ENCODE measurements around the gene NDUFA7. TPM values are rescaled to one million over a fixed set of nuclear protein-coding genes. Genes with fewer than 3 reads are reported as not detected.
"Not testable (repeated sequence)": the region's sequence is repeated elsewhere in the genome, so short reads cannot be mapped to it uniquely, and the experiment has no call there.

NDUFA7 gene
- total RNA-seq, 1 experiment from 2014 or later, result 51.6 TPM

DNA sequence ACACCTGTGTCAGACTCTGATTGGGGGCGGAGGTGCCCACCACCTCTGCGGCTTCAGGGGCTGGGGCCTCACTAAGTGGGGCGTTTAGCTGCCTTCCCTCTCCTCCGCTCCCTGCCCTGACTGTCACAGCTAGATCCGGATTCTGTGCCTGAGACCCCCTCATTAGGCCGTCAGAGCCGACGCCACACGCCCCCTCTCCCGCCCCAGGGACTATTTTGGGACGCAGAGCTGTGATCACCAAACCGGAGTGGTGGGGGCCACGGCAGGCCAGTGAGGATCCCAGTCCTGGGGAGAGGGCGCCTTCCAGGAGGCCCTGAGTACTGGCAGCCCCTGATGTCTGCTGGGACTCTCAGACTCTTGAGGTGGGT lies 21.1 kb upstream of the NDUFA7 start:
- no peak for DNase-seq (ENCODE audit: low read depth)

DNA sequence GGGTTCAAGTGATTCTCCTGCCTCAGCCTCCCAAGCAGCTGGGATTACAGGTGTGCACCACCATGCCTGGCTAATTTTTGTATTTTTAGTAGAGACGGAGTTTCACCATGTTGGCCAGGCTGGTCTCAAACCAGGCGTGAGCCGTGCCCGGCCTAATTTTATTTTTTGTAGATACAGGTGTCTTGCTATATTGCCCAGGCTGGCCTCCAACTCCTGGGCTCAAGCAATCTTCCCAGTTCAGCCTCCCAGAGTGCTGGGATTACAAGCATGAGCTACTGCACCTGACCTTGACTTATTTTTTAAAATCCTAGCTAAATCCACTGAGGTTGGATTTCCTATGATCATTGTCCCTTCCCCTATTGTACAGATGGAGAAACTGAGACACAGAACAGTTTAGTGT lies 20.3 kb upstream of the NDUFA7 start:
- DNase-seq (ENCODE audit: low read depth), result not testable (repeated sequence)

DNA sequence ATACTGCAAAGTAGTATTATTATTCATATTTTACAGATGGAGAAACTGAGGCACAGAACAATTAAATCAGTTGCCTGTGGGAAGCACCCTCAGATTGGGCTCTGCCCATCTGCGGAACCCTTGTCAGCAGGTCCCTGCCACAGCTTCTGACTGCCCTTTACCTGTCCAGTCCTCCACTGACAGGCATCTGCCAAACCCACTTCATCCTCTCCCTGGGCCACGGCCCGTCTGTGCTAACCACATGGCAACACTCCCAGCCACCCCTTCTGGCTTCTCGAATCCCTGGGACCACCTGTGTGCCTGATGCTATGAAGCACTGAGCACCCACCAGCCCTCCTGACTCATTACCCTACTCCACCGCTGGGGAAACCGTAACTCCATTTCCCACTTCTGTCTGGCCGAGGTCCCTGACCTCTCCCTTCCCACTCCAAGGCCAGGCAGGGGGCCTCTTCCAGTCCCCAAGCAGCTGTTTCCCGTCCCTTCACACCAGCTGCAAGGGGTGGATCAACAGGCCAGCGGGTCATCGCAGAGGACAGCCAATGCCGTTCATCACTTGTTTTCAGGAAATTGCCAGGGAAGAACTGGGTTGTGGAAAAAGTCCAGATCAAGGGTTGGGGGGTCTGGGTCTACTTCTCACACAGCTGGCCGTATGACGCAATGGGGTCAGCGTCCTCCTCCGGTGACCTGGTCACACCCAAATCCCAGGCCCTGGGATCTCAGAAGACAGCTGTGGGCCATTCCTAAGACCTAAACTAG lies 19.3 kb upstream of the NDUFA7 start:
- no peak for DNase-seq (ENCODE audit: low read depth)

DNA sequence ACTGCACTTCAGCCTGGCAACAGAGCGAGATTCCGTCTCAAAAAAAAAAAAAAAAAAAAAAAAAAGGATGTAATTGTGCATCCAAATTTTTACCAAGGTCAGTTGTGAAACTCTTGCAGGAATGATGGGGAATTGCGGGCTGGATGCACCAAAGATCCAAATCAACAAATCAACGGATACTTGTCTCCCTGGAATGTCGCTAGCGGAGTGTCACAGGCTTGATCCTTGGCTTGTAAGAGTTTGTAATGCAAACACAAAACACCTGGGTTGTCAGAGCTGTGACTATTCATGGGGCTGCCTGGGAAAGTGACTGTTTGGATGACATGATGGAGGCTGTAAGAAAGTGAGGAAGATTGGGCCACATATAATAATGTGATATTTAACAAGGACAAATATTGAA lies 17.7 kb upstream of the NDUFA7 start:
- no peak for DNase-seq (ENCODE audit: low read depth)

DNA sequence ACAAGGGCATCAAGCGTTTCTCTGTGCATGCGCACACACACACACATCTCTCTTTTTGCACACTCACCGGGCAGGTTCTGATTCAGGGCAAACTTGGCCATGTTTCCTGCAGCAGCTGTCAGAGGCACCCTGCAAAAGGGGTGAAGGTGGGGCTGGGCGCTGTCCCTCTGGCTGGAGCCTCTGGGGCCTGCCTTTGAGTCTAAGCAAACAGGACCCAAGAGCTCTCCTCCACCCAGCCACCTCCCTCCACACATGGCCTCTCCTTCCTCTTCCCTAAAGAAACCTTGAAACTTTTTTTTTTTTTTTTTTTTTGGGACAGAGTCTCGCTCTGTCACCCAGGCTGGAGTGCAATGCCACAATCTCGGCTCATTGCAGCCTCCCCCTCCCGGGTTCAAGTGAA lies 16.6 kb upstream of the NDUFA7 start:
- no peak for DNase-seq (ENCODE audit: low read depth)

DNA sequence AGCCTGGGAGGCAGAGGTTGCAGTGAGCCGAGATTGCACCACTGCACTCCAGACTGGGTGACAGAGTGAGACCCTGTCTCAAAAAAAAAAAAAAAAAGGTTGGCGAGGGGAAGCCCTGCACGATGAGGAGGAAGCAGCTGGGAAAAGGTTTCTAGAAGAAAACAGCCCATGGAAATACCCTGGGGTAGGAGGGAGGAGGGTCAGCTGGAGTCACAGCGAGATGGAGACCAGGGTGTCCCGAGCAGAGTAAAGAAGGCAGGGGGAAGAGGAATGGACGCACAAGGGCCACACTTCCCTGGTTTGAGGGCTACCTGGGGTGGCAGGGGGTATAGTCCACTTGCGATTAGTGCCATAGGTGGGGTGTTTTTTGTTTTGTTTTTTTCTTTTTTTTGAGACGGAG lies 15.5 kb upstream of the NDUFA7 start:
- DNase-seq (ENCODE audit: low read depth), result no peak

DNA sequence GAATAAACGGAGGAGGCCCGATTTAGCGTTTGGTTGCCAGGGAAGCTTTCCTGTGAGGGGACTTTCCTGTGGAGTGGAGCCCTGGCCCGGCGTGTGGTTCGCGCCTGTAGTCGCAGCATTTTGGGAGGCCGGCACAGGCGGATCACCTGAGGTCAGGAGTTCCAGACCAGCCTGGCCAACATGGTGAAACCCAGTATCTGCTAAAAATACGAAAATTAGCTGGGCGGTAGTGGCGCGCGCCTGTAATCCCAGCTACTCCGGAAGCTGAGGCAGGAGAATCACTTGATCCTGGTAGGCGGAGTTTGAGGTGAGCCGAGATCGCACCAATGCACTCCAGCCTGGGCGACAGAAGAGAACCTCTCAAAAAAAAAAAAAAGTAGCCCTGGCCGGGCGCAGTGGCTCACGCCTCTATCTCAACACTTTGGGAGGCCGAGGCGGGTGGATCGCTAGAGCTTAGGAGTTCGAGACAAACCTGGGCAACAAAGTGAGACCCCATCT lies 14.9 kb upstream of the NDUFA7 start:
- DNase-seq (ENCODE audit: low read depth), result no peak

DNA sequence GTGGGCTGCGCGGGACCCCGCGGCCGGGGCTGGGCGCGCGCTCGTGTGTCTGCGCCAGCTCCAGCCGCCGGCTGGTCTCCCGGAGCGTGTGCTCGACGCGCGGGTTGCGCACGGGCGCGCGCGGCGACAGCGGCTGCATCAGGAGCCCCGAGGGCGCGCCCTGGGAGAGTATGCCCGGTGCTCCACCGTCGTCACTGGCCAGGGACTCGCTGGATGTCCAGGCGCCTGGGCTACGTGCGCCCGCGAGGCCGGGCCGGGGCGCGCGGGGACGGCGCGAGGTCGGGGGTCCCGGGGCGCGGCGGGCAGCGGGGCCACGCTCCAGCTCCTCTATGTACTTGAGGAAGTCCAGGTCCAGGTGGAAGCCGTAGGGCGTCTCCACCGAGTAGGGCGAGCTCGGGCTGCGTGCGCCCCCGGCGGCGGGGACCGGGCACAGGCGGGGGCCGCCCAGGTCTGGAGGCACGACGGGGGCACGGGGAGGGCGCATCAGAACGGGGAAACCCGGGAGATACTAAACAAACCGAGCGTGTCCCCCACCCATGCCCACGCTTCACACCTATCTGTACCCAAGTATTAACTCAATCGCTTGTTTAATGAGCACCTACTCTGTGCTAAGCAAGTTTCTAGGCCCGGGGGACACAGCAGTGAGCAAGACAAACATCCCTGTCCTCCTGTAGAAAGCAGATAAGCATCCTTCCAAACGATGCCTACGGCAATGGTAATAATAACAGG lies 14.3 kb upstream of the NDUFA7 start:
- DNase-seq (ENCODE audit: low read depth), result no peak

DNA sequence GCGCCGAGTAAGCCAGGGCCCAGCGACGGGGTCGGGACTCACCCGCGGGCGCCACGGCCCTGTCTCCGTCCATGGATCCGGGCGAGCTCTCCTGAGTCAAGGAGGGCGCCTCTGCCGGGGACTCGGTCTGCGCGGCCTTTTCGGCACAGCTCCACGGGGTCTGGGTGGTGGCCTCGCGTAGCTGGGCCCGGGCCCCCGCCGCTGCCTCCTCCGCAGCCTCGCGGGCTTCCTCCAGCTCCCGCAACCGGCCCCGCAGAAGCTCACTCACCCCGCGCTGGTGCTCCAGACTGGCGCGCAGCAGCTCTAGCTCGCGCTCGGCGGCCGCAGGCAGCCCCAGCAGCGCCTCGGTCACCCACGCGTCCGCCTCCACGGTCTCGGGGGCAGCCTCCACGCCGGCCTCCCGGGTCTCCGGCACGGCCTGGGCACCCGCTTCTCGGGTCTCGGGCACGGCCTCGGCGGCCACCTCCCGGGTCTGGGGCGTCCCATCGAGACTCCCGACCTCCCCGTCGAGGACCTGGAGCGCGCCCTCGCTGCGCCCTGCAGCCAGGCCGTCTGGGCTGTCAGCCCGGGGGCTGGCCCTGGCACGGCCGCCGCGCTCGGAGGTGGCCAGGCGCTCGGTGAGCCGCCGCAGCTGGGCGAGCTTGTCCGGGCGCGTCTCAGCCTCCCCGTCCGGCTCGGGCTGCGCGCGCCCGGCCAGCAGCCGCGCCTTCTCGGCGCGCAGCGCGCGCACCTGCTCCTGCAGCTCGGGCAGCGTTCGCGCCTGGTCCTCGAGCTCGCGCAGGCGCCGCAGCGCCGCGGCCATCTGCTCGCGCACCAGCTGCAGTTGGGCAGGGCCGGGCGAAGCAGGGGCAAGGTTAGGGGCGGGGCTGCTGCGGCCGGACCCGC lies 13.5 kb upstream of the NDUFA7 start:
- DNase-seq (ENCODE audit: low read depth), result peak; percentile 61

DNA sequence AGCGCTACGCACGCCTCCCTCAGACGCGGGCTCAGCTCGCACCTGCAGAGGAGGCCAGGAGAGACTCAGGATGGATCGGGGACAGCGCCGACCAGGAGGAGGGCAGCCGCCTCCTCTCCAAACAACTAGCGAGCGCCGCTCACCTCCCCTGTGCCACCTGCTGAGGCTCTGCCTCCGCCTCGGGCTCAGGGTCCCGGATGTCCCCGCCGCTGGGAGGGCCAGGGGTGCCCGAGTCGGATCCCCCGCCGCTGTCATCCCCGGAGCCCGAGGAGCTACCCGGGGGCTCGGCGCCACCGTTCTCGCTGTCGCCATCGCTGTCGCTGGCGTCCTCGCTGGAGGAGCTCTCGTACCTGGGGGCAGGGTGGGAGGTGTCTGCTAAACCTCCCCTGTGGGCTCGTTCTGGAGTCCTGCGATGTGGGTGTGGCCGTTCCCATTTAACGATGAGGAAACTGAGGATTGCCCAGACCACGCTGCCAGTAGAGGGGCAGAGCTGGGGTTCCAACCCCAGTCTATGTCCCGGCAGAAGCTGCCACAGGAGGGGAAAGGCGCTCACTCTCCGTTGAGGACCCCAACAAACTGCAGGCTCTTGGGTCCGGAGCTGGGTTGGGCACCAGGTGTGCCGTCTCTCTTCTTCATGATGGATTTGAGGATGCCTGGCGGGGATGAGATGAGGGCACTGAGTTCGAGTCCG lies 12.7 kb upstream of the NDUFA7 start:
- DNase-seq (ENCODE audit: low read depth), result no peak

DNA sequence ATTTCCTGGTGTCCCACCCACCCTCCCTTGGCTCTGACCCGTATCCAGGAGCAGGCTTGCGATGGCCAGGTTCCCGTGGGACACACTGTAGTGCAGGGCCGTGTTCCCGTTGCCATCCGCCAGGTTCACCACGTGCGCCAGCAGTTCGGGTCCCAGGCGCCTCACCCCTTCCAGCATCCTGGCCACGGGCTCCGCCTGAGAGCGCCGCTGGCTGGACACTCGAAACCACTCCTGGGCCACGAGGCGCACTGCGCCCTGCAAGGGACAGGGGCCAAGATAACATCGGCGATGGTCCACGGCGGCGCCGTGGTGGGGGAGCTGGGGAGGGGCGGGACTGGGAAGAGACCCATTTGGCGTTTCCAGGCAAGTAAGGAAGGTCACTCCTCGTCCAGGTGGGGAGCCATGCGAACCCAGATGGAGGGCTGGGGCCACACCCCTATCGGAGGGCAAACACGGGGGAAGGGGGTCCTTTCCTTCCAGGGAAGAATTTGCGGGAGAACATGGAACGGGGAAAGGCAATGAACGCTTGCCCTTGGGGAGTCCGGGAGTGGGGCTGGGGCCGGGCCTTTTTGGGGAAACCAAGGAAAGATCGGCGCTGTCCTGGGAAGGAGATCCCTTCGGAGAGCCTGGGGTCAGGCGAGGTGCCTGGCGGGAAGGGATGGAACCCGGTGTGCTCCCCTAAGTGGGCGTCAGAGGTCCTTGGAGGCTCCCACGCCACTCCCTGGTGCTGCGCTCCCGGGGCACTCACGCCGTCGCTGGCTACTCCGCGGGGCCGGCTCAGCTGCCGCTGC lies 12.0 kb upstream of the NDUFA7 start:
- no peak for DNase-seq (ENCODE audit: low read depth)

DNA sequence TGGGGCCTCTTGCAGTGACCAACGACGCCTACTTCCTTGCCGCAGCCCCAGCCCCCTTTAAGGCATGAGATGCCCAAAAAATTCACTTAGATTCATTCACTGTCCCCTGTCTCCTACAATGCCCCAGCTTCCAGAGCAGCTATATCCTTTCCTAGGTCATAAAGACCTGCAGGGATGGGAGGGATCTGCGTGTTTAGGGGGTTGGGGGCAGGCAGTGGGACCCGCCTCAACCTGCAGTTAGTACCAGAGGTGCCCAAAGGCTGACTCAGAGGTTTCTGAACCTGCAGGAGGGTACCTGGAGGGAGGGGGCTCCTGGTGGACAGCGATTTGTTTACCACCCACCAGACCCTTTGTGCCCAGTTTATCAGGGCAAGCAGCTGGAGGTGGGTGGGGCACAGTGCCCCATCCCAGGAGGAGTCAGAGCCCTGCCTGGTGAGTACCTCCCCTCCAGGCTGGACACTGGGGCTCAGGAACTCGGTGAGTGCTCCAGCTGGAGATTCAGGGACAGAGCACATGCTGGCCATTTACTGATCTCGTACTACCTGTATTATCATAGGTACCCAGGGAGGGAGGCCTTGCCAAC lies 10.2 kb upstream of the NDUFA7 start:
- DNase-seq (ENCODE audit: low read depth), result no peak

DNA sequence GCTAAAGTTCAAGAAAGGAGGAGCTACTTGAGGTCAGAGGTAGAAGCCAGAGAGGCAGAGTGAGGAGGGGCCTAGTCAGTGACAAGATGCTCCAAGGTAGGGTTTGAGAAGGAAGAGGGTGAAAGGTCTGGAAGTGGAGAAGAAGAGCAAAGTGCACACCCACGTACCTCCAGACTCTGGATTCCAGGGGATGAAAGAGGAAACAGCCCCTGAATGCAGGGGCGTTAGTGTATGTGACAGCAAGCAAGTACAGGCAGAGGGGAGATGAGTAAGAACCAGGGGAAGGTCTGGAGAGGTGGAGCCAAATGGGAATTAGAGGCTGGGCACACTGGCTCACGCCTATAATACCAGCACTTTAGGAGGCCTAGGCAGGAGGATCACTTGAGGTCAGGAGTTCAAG lies 8.8 kb upstream of the NDUFA7 start:
- DNase-seq (ENCODE audit: low read depth), result no peak

DNA sequence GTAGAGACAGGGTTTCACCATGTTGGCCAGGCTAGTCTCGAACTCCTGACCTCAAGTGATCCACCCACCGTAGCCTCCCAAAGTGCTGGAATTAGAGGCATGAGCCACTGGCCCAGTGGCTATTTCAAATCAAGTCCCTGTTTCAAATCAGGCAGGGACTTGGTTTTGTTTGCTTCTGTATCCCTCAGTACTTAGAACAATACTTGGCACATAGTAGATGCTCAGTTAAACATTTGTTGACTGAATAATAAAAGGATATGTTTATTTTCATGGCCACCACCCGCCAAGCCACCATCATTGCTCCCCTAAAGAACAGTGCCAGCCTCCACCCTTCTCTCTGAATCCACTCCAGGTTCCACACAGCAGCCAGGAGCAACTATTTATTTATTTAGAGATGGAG lies 4.3 kb upstream of the NDUFA7 start:
- DNase-seq (ENCODE audit: low read depth), result no peak

DNA sequence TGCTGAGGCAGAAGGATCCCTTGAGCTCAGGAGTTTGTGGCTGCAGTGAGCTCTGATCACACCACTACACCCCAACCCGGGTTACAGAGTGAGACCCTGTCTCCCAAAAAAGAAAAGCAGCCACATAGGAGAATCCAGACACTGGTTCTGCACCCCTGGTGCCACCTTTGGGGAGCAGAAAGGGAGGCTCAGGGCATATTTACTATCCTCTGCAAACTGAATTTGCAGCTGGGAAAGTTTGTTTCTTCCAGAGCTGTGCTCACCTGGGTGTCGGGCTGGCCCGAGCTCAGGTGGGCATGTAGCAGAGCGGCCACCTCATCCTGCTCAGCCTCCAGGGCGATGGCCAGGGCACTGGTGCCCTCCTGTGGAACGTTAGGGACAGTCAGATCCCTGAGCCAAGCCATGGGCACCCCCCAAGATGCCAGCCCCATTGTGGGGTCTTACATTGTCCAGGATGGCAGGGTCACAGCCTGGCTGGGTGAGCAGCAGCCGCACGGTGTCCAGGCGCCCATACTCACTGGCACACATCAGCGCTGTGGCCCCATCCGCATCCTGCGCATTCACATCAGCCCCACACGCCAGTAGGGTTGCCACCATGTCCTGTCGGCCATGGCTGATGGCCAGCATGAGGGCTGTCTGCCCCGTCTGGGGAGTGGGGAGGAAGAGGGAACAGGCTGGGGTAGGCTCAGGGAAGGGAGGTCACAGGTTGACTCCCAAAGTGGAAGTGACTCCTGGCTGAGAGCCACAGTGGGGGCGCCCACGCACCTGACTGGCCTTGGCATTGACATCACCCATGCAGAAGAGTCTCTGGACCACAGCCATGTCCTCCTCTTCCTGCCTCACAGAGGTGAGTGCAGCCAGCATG lies 3.2 kb upstream of the NDUFA7 start:
- DNase-seq (ENCODE audit: low read depth), result no peak

DNA sequence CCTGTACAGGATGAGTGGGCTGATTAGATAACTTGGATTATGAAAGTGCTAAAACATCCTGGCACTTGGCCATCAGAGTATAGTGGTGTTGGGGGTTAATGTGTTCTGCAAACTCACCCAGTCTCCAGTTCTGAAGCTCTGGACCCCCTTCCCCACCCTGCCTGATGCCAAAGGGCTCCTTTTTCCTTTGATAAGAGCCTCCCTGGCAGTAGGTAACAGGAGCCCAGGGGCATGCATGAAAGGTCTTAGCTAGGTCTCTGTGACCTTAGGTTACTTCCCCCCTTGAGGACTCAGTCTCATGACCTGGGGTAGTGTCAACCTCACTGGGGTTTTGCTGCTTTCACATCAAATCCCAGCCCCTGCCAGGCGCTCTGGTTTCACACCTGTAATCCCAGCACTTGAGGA lies 2.6 kb upstream of the NDUFA7 start:
- no peak for DNase-seq (ENCODE audit: low read depth)

DNA sequence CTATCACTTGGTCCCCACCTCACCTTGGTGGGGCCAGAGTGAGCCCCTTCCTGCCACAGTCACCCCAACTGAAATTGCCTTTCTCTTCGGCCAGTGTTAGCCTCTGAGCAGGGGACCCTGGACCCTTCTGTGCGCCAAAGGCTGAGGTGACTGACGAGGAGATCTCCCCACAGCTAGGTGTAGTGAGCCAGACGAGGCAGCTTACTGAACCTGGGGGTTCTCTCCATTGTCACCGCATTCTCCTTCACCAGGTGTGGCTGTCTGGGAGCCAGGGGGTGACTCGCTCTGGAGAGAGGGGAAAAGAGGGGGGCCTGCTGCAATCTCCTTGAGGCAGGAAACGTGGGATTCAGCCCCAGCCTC lies 1.4 kb upstream of the NDUFA7 start:
- no peak for DNase-seq (ENCODE audit: low read depth)

DNA sequence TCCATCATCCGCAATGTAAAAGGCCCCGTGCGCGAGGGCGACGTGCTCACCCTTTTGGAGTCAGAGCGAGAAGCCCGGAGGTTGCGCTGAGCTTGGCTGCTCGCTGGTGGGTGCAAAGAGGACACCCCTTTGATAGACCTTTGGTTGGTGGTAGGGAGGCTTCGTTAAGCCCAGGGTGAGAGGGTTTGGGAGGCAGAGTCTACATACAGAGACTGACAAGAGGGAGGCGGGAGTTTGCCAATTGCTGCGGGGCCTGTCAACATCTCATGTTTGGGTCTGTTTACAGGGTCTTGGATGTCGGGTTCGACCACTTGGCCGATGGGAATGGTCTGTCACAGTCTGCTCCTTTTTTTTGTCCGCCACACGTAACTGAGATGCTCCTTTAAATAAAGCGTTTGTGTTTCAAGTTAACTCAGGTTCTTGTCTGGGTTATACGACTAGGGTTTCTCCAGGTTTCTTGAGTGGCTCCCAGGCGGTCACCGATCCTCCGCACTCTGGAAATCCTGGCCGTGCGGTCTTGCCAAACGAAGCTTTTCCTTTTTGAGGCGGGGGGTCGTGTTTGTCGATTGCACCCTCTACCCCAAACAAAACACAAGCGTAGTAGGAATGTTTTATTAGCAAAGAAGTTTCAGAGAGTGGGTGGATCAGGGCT lies 937 bp upstream of the NDUFA7 start:
- DNase-seq (ENCODE audit: low read depth), result no peak

DNA sequence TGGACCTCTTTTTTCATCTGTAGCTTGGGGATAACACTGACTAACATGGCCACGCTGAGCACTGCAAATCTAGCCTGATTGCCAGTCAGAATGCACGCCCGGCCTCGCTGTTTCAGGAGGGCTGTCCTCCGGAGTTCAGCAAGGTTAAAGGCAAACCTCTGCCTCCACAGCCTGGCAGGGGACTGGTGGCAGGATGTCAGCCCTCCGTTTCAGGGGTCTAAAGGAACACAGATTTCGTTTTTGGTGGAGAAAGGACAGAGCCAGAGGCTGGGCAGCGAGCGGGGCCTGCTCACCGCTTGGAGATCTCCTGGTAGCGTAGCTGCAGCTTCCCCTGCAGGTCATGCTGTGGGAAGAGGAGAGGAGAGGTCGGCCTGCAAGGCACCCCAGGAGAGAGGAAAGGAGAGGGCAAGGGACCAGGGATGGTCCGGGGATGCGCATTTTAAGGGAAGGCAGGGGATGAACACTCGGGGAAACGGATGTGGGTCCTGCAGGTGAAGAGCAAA lies 560 bp downstream of the NDUFA7 start:
- no peak for DNase-seq (ENCODE audit: low read depth)
